A204.1 (cell line): ENCODE results near the gene PCSK5.
A peak's percentile ranks its signal among the peaks of the same experiment; 100 is the strongest.

Experiments
- FAIRE-seq: peaks from 2 replicates; lab custom pipeline; 2012; peaks lifted over from hg19 to GRCh38; lab: Jason Lieb, UNC

PCSK5 gene

DNA sequence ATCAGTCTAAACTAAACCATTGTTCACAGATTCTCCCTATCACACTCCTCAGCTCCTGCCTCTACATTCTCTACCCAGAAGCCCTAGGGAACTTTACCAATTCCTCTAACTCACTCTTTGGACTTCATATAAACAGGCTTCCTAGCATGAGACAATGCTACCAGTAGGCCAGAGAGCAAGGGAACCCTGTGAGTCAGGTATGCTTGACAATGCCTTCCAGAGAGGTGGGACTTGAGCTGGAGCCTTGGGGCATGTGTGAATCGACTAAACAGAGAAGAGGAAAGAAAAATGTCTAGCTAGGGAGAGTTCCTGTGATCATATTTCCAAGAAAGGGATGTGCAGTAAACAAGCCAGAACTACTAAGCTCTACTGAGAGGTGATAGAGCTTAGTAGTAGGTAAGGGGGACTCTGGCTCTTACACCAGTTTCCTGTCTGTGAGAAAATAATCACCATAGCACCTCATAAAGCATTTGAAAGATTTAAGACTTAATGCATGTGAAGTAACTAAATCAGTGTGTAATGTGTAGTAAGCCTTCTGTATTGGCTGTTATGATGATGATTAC lies 510.1 kb downstream of the PCSK5 start:
- FAIRE-seq, result no peak

DNA sequence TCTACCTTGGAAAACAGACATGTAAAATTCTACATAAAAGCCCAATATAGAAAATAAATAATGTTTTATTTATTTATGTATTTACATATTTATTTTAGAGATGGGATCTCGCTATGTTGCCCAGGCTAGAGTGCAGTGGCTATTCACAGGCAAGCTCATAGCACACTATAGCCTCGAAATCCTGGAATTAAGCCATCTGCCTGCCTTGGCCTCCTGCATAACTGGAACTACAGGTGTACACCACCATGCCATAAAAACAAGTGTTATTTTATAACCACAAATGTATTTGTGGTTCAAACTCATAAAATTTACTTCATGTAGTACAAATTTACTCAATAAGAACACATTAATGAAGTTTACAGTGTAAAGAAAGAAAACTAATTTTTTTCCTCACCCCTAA lies 510.7 kb downstream of the PCSK5 start:
- FAIRE-seq, result no peak

DNA sequence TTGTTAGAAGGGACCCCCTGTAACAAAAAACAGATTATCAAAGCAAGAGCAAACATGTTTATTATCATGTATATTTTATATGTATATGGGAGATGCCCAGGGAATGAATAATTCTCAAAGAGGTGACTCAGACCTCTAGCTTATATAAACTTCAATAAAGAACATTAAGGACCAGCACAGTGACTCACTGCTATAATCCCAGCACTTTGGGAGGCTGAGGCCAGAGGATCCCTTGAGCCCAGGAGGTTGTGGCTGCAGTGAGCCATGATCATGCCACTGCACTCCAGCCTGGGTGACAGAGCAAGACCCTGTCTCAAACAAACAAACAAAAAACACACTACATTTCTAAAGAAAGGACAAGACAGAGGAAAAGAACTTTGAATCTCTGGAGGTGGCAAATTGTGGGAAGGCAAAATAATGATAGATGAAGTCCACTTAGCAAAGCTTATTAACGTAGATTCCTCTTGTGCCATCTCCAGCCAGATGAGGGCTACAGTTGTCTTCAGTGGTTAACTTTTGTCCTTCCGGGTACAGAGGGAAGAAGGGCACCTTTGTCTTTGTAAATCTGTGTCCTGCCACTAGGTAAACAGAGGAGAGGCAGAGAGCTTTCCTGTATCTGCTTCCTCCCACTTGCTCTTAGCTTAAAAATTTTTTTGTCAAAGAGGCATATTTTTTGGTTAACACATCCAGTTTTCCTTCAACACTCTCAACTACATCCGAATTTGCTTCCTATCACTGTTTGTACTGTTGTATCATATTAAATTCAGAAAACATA lies 511.3 kb downstream of the PCSK5 start:
- FAIRE-seq, result no peak

DNA sequence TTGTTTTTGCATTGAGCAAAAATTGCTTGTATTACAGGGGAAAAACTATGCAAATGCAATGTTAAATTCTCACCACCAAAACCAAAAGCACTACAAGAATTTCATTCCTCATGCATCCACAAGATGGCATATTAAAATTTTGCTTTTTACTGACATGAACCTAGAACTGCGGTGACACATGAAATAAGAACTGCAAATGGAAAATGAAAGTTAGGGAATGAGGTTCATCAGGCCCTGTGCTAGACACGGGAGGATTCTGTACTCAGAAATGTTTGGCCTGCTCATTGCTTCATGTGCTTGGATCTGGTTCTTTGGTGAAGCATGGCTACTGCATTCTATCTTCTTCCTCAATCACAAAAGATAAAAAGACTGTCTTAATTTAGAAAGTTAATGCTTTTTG lies 512.9 kb downstream of the PCSK5 start:
- FAIRE-seq, result peak; percentile 99

DNA sequence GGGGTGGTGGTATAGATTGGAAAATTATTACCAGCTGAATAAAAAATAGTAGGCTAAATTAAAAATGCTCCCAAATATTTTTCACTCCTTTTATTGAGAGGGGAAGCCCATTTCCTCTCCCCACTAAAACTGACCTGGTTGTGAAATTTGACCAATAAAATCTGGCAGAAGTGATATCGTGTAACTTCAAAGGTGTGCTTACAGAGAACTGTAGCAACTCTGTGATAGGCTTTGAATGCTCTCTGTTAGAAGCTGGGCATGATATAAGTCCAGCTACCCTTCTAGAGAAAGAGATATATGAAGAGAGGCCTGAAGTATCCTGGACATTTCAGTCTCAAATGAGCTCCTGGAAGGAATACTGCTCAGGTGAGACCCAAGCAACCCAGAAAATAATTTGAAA lies 513.9 kb downstream of the PCSK5 start:
- no peak for FAIRE-seq

DNA sequence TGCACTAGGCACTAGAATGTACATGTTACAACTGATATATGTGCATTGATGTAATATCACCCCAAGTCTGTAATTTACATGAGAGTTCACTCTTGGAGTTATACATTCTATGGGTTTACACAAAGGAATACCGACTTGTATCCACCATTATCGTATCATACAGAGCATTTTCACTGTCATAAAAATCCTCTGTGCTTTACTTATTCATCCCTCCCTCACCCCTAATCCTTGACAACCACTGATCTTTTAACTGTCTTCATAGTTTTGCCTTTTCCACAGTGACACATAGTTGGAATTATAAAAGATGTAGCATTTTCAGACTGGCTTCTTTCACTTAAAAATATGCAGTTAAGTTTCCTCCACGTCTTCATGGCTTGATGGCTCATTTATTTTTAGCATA lies 514.9 kb downstream of the PCSK5 start:
- FAIRE-seq, result no peak

DNA sequence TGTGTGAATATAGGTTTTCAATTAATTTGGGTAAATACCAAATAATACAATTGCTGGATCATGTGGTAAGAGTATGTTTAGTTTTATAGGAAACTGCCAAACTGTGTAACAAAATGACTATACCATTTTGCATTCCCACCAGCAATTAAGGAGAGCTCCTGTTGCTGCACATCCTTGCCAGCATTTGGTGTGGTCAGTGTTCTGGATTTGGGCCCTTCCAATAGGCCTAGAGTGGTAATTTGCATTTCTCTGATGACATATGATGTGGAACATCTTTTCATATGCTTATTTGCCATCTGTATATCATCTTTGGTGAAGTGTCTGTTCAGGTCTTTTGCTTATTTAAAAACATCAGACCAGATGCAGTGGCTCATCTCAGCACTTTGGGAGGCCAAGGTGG lies 515.4 kb downstream of the PCSK5 start:
- no peak for FAIRE-seq
